ENCODE results near the gene ABCD1.
A peak's percentile ranks its signal among the peaks of the same experiment; 100 is the strongest.
"Not testable (repeated sequence)": the region's sequence is repeated elsewhere in the genome, so short reads cannot be mapped to it uniquely, and the experiment has no call there.

ABCD1 gene
- 3.5 to 23.6 (median 8.1) reads per million in 9 experiments for total RNA-seq

- Mint-ChIP-seq H3K4me3 (peak within 1 kb of the TSS; percentile 83 to 87), H3K27me3 (no peaks in the 10 kb centered on the region), H3K4me1 (ENCODE audit: low read depth in 2 of 2) (peaks cover 10 to 22% of the 10 kb centered on the region in 2 donors), H3K36me3 (ENCODE audit: insufficient read depth) (peaks cover 28% of the 10 kb centered on the region), H3K27ac (peak within 1 kb of the TSS; percentile 72 to 85), H3K9me3 (no peaks in the 10 kb centered on the region)
- DNase-seq, result peak; percentile 84 to 86 (median 86)
- peak; percentile 73 for ATAC-seq (replicated peaks)
Observed at GRCh38 chrX:153724252-153725038, at the start of gene ABCD1, which contains the start of gene BCAP31. Gene ABCD1, plus strand, starts transcription at chrX:153724856. Its CDS starts 411 bp downstream, at chrX:153725267. Gene BCAP31, minus strand, starts transcription at chrX:153724387. Its CDS starts 1,143 bp downstream, at chrX:153723244.

GRCh38 chrX:153681175-153681574, 43.5 kb upstream of the ABCD1 start:
- no peaks in the 10 kb centered on the region for H3K36me3 Mint-ChIP-seq (ENCODE audit: insufficient read depth)
- H3K27me3 Mint-ChIP-seq, result peaks cover 0 to 10% of the 10 kb centered on the region in 2 donors
- H3K4me1 Mint-ChIP-seq (ENCODE audit: low read depth in 2 of 2), result no peaks in the 10 kb centered on the region
- no peak overlapping the region for H3K27ac Mint-ChIP-seq
- no peak for ATAC-seq (replicated peaks)
- no peak overlapping the region for H3K4me3 Mint-ChIP-seq
- no peaks in the 10 kb centered on the region for H3K9me3 Mint-ChIP-seq
- DNase-seq, result no peak

- H3K4me3 Mint-ChIP-seq; ATAC-seq (replicated peaks): not testable (repeated sequence)
- peaks cover 0 to 18% of the 10 kb centered on the region in 2 donors for H3K27me3 Mint-ChIP-seq
Observed at GRCh38 chrX:153683486-153683885, 41.2 kb upstream of the ABCD1 start.

GRCh38 chrX:153684467-153685155, 40.0 kb upstream of the ABCD1 start:
- Mint-ChIP-seq H3K4me3 (no peak overlapping the region), H3K27ac (no peak overlapping the region), H3K4me1 (ENCODE audit: low read depth in 2 of 2) (no peaks in the 10 kb centered on the region), H3K9me3 (no peaks in the 10 kb centered on the region), H3K27me3 (peaks cover 0 to 17% of the 10 kb centered on the region in 2 donors), H3K36me3 (ENCODE audit: insufficient read depth) (no peaks in the 10 kb centered on the region)
- no peak for ATAC-seq (replicated peaks)
- DNase-seq, result no peak

More at GRCh38 chrX:153683486-153683885, 41.2 kb upstream of the ABCD1 start:
- not testable (repeated sequence) for H3K4me1 Mint-ChIP-seq (ENCODE audit: low read depth in 2 of 2); H3K9me3 Mint-ChIP-seq; H3K27ac Mint-ChIP-seq; DNase-seq; H3K36me3 Mint-ChIP-seq (ENCODE audit: insufficient read depth)

GRCh38 chrX:153685156-153685536, 39.5 kb upstream of the ABCD1 start:
- Mint-ChIP-seq H3K4me3 (no peak overlapping the region), H3K9me3 (no peaks in the 10 kb centered on the region), H3K27me3 (peaks cover 0 to 12% of the 10 kb centered on the region in 2 donors), H3K4me1 (ENCODE audit: low read depth in 2 of 2) (no peaks in the 10 kb centered on the region), H3K36me3 (ENCODE audit: insufficient read depth) (no peaks in the 10 kb centered on the region), H3K27ac (no peak overlapping the region)
- ATAC-seq (replicated peaks) (no peak), DNase-seq (no peak)

- no peak for ATAC-seq (replicated peaks)
- peak overlapping the region in 1 of 2 donors; percentile 51 for H3K4me3 Mint-ChIP-seq
- no peaks in the 10 kb centered on the region for H3K4me1 Mint-ChIP-seq (ENCODE audit: low read depth in 2 of 2)
- no peak for DNase-seq
- no peaks in the 10 kb centered on the region for H3K36me3 Mint-ChIP-seq (ENCODE audit: insufficient read depth)
- no peaks in the 10 kb centered on the region for H3K9me3 Mint-ChIP-seq
- peaks cover 0 to 8% of the 10 kb centered on the region in 2 donors for H3K27me3 Mint-ChIP-seq
- no peak overlapping the region for H3K27ac Mint-ChIP-seq
Observed at GRCh38 chrX:153685751-153686696, 38.6 kb upstream of the ABCD1 start.

GRCh38 chrX:153686711-153687110, 37.9 kb upstream of the ABCD1 start:
- Mint-ChIP-seq H3K4me3 (peak overlapping the region; percentile 18 to 51), H3K36me3 (ENCODE audit: insufficient read depth) (no peaks in the 10 kb centered on the region), H3K27me3 (peaks cover 0 to 8% of the 10 kb centered on the region in 2 donors), H3K9me3 (no peaks in the 10 kb centered on the region), H3K4me1 (ENCODE audit: low read depth in 2 of 2) (no peaks in the 10 kb centered on the region), H3K27ac (no peak overlapping the region)
- ATAC-seq (replicated peaks), result no peak
- DNase-seq, result no peak

GRCh38 chrX:153687121-153688039, 37.3 kb upstream of the ABCD1 start, which contains the start of gene SLC6A8:
Gene SLC6A8, plus strand, starts transcription at chrX:153687926. Its CDS starts 649 bp downstream, at chrX:153688575.
- Mint-ChIP-seq H3K36me3 (ENCODE audit: insufficient read depth) (no peaks in the 10 kb centered on the region), H3K27ac (peak within 1 kb of the TSS in 1 of 2 donors; percentile 87), H3K9me3 (no peaks in the 10 kb centered on the region), H3K27me3 (peaks cover 0 to 8% of the 10 kb centered on the region in 2 donors), H3K4me3 (peak within 1 kb of the TSS; percentile 83 to 86), H3K4me1 (ENCODE audit: low read depth in 2 of 2) (no peaks in the 10 kb centered on the region)
- DNase-seq (no peak), ATAC-seq (replicated peaks) (peak; percentile 46)

GRCh38 chrX:153688071-153688470, 36.6 kb upstream of the ABCD1 start:
- Mint-ChIP-seq H3K27ac (no peak overlapping the region), H3K4me1 (ENCODE audit: low read depth in 2 of 2) (no peaks in the 10 kb centered on the region), H3K9me3 (no peaks in the 10 kb centered on the region), H3K4me3 (peak overlapping the region; percentile 83 to 86), H3K36me3 (ENCODE audit: insufficient read depth) (no peaks in the 10 kb centered on the region), H3K27me3 (peaks cover 0 to 8% of the 10 kb centered on the region in 2 donors)
- ATAC-seq (replicated peaks), result peak; percentile 47
- no peak for DNase-seq

GRCh38 chrX:153688506-153688905, 36.1 kb upstream of the ABCD1 start:
- ATAC-seq (replicated peaks) (no peak), DNase-seq (no peak)
- H3K27me3 Mint-ChIP-seq, result peaks cover 0 to 8% of the 10 kb centered on the region in 2 donors
- H3K4me3 Mint-ChIP-seq, result no peak overlapping the region
- no peaks in the 10 kb centered on the region for H3K4me1 Mint-ChIP-seq (ENCODE audit: low read depth in 2 of 2)
- H3K27ac Mint-ChIP-seq, result no peak overlapping the region
- no peaks in the 10 kb centered on the region for H3K9me3 Mint-ChIP-seq
- no peaks in the 10 kb centered on the region for H3K36me3 Mint-ChIP-seq (ENCODE audit: insufficient read depth)

GRCh38 chrX:153688911-153689590, 35.6 kb upstream of the ABCD1 start:
- Mint-ChIP-seq H3K4me3 (peak overlapping the region in 1 of 2 donors; percentile 14), H3K27me3 (peaks cover 0 to 8% of the 10 kb centered on the region in 2 donors), H3K4me1 (ENCODE audit: low read depth in 2 of 2) (no peaks in the 10 kb centered on the region), H3K9me3 (no peaks in the 10 kb centered on the region), H3K27ac (no peak overlapping the region), H3K36me3 (ENCODE audit: insufficient read depth) (peaks cover under 1% of the 10 kb centered on the region)
- ATAC-seq (replicated peaks) (no peak), DNase-seq (no peak)

Data from effector memory CD8-positive, alpha-beta T cell (primary cell).